ENCODE data around the gene CCDC182.

The CCDC182 gene

DNA sequence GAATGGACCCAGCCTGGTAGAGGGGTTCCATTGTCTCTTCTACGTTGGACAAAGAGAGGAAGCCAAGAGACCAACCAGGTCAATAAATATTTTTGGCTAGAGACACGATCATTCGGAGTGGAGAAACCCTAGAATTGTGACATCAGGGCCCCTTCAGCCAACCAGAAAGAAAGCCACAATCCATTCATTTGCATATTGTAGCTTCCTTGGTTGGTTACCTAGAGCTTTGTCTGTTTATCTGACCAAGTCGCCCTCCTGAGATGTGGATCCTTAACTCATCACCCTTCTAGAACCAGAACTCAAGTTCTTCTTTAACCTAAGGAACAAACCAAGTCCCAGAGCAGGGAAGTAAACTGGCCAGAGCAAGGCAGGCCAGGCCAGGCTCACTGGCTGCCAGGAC, at the start of gene CCDC182:
CCDC182 (minus strand) TSS at position 58 of the 400 bp plus-strand sequence; CDS start at position 31, 27 bp downstream.
- DNase-seq = no peak

DNA sequence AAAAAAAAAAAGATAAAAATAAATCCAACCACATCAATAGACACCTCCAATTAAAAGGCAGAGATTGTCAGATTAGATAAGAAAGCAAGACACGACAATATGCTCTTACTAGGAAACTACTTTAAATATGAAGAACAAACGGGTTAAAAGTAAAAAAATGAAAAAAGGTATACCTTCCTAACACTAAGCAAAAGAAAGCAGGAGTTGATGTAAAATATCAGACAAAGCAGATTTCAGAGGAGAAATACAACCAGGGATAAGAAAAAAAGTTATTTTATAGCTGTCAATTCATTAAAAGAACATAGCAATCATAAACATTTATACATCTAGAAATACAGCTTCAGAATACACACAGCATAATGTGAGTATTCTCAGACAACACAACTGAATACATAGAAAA, 49.7 kb upstream of the CCDC182 start:
- DNase-seq = no peak

DNA sequence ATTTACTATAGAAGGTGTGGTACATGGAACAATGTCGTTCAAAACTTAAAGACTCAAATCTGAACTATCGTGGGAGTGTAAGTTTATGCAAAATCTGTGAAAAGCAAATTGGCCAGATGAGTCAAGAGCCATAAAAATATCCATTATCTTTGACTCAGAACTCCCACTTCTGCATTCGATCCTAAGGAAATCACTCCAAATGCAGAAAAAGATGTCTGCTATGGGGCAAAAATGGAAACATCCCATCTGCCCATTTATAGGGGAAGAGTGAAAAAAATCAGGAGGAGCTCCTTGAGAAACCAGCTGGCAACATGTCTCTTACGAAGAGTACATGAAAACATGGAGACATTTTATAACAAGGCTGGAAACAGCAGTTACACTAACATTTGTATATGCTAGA, 43.6 kb upstream of the CCDC182 start:
- no peak for DNase-seq

DNA sequence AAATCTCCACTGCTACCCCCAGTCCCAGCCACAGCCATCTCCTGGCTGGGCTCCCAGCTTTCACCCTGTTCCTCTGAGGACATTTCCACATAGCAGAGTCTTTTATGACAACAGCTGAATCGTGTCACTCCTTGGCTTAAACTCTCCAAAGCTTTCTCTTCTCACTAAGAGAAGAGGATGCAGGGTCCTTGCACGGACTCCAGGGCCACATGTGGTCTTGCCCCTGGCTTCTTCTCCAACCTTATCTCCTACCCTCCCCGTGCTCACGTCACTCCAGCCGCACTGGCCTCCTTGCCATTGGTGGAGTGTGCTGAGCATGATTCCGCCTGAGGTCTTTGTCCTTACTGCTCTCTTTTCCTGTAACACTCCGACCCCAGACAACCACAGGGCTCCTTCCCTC, 39.9 kb upstream of the CCDC182 start:
- DNase-seq = no peak

DNA sequence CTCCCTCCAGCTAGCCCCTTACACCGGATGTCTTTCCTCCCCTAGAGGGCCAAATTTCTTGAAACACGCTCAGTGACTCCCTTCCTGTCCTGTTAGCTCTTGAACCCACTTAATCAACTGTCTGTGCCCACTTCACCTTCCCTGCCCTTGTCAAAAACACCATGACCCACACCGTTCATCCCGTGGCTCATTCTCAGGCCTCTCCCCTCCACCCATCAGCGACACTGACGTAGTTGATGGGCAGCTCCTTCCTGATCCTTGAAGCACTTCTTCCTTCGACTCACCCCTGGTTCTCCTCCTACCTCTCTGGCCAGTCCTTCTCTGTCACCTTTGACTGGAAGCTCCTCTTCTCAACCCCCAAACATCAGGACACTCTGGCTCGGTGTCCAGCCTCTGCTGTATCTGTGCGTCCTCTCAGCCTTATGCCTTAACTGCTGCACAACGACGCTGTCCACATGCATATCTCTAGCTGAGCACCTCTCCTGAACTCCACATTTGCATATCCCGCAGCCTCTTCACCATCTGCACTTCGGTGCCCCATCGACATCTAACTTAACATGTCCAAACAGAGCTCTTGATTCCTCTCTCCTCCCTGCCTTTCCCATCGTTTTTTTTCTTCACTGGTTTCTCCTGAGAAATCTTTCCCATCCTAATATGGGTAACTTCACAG, 39.3 kb upstream of the CCDC182 start:
- DNase-seq = no peak

DNA sequence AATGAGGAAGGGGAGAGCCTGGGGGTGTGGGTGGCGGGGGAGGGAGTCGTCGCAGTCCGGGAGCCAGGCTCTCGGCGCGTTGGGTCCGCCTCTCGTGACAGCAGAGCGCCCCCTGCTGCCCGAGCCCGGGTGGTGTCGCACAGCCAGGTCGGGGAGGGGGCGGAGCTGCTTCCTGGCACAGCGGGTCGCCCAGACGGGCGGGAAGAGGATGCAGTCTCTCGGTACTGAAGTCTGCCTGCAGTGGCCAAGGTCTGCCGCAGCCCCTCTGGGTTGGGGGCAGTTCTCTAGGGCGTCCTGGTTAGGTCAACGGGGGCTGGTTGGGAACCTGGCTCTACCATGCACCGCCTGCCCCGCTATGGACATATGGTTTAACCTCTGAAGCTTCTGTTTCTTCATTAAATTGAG, 38.2 kb upstream of the CCDC182 start:
- peak; percentile 80 to 85 for DNase-seq

DNA sequence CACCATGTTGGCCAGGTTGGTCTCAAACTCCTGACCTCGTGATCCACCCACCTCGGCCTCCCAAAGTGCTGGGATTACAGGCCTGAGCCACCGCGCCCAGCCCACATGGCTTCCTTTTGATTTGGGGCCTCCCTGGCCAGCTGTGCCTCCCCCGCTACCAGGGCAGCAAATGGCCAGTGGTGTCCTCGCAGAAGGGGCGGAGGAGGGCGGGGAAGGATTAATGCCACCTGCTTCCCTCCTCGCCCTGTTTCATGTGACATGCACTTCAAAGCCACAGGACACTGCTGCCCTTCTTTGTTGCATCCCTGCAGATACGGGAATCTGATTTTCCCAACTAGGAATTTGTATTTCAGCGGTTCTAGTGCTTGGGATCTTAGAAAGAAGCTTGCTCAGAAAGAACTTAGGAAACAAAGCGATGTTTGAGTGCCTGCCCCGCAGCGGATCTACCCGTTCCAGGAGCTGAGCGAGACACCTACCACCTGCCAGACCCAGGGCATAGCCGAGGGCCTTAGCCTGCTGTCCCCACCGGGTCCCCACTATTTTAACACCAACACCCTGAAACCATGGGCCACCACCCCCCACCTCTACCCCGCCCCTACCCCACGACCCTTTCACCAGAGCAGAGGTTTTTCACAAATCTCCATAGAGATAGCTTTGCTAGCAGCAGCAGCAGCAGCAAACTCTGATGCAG, 37.7 kb upstream of the CCDC182 start:
- no peak for DNase-seq

DNA sequence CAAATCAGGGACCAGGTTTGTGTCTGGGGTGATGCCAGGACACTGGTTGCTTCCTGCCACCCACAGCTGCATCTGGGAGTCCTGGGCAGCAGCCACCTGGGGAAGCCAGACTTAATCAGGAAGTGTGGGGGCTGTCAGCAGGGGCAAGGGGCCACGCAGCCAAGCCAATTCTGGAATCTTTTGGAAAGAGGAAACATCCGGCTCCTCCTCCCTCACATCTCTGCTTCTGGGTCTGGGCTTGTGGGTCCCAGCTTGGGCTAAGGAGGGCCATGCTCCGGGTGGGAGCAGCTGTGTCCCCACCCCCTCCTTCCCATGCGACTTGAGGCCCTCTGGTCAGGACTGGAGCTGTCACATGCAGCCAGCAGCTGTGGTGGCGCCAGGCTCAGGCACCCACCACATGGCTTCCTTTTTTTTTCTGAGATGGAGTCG, 37.0 kb upstream of the CCDC182 start:
- no peak for DNase-seq

DNA sequence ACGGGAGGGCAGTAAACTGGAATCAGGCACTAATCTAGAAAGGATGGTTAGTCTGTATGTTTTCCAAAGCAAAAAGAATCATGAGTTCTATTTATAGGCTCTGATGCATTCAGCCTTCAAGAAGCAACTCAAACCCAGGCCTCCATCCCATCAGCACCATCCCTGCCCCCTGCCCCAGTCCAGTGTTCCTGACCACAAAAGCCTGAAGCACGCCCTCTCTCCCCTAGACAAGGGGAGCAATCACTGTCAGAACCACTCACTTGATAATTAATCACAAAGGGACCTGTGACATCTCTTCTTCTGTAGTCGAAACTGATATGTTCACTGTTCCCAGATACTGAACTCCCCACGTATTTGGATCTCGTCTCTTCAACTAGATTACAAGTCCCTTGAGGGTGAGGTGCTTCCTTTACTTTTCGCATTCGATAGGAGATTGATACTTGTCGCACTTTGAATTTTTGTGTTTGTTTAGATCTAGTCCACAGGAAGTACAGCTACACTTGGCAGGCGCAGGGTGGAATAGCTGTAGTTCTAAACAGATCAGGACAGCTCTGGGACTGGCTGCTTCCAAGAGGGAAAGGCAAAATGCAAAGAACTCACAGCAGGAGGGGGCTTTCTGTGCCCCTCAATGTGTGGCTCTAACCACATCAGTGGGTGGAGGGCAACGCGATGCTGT, 36.4 kb upstream of the CCDC182 start:
- no peak for DNase-seq

DNA sequence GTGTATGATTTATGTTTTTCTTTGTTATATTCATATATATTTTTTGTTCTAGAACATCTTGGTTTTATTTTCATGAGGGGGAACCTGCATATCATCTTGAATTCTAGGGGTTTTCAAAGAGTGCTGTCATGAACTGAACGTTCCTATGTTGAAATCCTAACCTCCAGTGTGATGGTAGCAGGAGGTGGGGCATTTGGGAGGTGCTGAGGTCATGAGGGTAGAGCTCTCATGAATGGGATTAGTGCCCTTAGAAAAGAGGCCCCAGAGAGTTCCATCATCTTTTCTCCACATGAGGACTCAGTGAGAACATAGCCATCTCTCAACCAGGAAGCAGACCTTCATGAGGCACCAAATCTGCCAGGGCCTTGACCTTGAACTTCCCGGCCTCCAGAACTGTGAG, 34.6 kb upstream of the CCDC182 start:
- no peak for DNase-seq

DNA sequence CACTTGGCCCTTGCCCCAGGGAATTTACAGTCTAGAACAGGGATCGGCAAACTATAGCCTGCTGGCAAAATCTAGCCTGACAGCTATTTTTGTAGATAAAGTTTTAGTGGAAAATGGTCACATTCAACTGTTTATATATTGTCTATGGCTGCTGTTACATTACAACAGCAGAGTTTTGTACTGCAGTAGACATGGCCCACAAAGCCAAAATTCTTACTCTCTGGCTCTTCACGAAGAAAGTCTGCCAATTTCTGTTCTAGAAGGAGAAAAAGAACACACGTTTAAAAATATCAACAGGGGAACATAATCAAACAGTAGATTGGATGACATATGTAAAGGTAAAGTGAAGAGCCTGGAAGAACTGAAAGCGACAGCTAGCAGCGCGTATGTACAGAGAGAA, 33.2 kb upstream of the CCDC182 start:
- no peak for DNase-seq

DNA sequence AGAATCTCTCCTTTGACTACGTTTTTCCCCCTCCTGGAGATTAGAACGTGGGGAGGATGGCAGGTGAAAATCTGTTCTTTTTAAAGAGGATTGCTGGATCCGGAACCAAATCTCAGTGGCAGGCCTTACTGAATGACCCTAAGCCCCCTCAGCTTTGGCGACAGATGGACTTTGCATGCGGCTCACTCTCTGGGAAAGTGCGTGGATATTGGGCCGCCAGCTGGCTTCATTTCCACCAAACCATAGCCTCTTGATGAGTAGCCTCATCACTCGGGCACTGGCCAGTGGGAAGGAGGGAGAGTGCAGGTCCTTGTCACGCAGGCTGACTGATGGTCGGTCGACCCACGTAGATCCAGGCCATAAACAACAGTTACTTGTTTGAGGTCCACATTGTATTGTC, 31.3 kb upstream of the CCDC182 start:
- DNase-seq = no peak

DNA sequence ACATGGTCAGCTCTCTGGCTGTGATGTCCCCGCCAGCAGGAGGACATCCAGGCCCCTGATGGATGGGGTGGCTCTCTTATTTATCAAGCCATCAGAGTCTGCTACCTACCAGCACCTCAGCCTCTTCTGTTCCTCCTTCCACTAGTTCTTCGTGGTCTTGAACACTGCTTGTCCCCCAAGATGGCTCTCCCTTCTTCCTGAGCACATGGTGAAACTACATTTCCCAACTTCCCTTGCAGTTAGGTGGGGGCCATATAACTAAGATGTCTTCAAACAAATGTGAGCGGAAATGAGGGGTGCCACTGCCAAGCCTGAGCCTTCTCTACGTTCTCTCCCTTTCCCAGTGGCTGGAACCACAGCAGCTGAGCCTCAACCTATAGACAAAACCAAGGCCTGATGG, 29.8 kb upstream of the CCDC182 start:
- no peak for DNase-seq

DNA sequence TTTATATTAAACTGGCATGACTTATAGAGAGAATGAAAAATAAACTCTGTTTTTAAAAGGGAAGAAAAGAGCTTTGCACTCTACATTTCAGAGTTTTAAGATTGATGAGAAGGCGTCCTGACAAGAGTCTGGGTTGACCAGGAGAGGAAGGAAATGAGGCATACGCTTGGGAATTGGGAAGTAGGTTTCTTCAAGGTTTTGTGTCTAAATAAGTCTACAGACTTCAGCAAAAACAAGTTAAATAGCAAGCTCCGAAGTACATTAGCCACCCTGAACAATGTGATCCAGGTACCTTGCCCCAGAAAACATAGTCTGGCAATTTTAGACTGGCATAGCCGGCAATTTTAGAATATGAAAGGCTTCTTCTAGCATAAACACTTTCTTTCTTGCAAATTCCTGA, 28.5 kb upstream of the CCDC182 start:
- DNase-seq = no peak

DNA sequence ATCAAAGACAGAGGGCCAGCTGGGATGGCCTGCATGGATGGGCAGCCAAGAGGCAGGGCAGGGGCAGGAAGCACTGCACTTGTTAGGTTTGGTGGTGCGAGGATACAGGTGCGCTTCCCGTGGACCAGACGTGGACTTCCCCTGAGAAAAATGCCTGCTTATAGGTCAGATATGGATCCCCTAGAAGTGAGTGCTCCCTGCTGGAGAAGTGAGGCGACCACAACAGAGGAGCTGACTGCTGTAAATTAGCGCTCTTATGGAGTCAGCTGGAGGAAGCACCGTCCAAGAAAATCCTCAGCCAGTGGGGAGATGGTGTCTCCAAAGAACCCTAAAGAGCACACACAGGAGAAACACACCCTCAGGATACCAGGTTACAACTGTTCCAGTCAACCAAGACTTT, 27.7 kb upstream of the CCDC182 start:
- no peak for DNase-seq

DNA sequence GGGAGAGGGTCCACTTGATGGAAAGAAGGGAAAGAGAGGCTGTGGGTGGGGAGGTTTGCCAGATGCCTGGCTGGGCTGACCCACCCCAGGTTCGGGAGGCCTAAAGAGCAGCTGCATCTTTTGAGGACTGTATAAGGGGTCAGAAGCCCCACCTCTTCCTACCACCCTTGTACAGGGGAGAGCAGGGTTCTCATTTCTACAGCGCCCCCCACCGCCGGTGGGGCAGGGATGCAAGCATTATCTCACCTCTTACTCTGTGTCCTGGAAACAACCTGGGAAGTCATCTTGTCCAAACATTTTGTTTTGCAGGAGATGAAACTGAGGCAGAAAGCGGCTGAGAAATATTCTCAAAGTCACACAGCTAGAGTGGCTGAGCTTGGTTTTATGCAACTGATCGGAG, 22.5 kb upstream of the CCDC182 start:
- no peak for DNase-seq

DNA sequence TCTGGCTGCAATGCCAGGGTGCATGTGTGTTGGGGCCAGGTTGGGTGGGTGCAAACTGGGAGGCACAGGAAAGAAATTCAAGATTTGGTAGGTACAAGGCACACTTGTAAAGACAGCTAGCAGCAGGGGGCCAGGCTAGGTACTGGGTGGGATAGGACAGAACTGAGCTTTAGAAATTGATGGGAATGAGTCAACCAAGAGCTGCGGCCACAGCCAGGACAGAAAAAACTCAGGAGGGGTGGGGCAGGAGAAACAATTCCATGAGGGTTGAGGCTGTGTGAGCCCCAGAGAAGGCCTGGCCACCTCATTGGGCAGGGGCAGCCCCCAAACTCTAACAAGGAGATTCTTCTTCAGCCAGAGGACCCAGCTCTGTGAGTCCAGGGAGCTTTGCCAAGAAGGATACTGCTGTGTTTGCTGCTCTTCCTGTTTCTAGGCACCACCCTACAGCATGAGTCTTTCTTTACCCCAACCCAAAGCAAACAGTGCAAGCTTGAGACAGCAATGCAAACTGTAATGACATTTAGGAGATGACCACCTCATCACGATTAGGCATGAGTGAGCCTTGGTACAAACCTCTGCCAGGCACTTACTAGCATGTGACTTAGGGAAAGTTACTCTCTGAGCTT, 21.3 kb upstream of the CCDC182 start:
- DNase-seq = no peak

DNA sequence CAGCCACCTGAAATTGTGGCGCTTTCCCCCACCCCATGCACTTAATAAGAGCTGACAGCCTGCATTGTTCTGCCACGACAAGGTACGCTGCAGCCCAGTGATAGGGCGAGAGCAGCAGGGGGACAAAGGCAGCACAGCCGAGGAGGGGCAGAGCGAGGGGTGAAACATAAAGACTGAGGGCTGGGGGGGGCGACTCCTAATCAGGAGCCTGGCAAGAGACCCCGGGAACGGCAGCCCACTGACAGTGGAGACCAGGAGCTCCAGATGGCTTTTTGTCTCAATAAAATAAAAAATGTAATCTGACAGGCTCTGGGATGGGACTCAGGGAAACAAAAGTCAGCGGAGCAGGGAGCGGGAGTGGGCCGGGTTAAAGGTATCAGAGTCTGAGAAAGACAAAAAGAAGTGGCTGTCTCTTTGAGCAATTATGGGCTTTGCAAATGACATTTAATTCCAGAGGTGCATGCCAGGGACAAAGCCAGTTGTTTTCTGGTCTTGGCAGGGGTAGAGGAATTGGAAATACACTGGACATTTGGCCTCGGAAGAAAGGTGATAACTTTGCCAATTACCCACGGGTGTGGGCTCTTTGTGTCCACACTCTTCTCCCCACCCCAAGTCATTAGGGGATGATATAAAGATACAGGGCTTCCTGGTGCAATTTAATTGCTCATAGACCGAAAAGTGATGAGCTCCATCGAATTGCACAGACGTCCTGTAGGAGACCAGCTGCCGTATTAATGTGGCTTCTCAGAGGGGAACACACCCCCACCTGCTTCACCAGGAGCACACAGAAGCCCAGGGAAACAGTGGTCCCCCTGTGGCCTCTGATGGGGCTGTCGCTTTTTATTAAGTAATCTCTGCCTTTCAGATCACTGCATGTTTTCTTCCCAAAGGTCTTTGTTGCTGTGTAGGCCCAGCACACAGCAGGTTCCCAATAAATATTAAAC, 17.6 kb upstream of the CCDC182 start:
- DNase-seq = no peak

DNA sequence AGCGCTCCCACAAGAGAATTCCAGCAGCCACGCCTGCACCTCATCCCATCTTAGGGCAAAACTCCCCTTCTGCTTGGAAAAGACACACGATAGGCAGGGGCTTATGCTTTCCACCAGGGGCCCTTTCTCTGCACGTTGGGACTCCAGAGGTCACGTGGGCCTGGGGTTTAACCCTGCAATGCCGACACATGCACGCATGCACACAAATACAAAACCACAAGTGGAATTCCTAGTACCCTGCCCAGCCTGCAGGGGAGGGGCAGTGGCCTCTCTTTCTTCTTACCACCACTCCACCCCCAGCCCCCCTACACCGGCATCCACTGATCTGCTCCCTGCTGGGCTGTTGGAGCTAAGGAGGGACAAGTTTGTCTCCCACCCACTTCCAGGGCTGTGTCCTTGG, 16.8 kb upstream of the CCDC182 start:
- DNase-seq = no peak

DNA sequence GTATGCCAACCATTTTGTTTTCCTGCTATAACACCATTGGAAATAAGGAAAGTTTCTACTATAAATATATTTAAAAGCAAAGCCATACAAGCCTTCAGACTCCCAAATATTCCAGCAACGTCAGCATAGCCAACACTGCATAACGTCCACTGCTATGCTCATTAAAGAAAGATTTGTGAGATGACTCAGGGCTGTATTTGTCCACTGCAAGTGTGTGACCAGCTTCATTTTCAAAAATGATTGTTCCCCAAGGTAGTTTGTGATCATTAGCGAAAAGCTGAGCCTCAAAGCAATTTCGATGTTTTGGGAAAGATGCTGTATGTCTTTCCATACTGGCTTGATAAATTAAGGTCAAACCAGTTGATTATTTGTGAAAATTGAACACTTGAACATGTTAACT, 14.9 kb upstream of the CCDC182 start:
- no peak for DNase-seq

DNA sequence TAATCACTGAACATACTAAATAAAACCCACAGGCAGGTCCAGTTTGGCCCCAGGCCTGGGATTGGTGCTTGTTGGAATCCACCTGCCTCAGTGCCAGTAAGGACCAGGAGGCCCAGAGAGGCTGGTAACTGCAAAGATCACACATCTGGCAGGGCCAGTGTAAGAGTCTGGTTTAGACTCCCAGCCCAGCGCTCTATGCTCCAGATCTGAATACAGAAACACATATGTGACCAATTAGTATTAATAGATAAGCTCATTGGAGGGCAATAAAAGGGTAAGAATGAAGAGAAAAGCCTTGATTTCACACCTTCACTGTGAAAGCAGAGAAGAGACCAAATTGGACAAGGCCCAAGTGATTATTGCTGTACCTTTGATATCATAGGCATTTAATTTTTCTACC, 13.6 kb upstream of the CCDC182 start:
- no peak for DNase-seq

DNA sequence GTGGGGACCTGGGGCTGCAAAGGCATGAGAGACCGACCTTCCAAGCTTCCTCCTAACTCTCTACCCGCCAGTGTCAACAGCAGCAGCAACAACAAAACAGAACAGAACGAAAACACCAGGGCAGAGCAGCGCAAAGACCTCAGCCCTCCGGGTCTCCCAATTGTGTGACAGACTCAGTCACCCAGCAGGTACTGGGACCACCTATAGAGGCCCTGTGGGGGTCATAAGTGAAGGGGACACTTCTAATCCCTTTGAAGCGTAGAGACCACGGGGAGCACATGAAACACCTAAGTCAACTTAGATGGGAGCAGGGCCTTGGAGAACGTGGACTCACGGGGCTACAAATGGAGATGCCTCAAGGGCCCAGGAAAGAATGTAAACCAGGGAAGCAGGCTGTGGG, 12.6 kb upstream of the CCDC182 start:
- DNase-seq = no peak

DNA sequence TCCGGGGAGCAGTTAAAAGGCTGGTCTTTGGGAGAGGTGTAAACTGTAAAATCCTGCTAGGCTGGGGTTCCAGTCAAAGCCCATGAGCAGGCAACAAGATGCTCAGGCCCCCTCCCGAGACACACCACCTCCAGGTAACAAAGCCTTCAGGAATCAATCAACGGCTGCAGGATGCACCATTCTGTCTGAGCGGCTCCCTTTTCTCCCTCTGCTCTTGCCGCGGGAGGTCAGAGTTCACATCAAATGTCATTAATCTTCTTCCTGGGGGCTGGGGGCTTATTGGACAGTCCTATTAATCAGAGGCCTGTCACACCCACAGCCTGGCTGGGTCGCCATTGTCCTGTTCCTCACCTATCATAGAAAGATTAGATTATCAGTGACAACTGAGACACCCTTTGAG, 11.9 kb upstream of the CCDC182 start:
- no peak for DNase-seq

All from stimulated activated CD4-positive, alpha-beta T cell treated with anti-CD3 and anti-CD28 coated beads, Interleukin-2, amount 100 ng/mL, for 48 hours (primary cell).